ENCODE data around the gene CDKN2AIPNL.

- TF ChIP-seq CTCF (IDR thresholded peaks at IDR 0.05) = no peak
- no peak for TF ChIP-seq POLR2A (IDR thresholded peaks at IDR 0.05)
Observed at GRCh38 chr5:134455466-134455865, 43.8 kb upstream of the CDKN2AIPNL start.
